ENCODE data around the gene ARHGEF16. TPM values are rescaled to one million over a fixed set of nuclear protein-coding genes. Genes with fewer than 3 reads are reported as not detected.

The ARHGEF16 gene
- polyA plus RNA-seq, 1 of the 3 experiments (the other 2 are of a cell fraction), result 0.18 TPM

DNA sequence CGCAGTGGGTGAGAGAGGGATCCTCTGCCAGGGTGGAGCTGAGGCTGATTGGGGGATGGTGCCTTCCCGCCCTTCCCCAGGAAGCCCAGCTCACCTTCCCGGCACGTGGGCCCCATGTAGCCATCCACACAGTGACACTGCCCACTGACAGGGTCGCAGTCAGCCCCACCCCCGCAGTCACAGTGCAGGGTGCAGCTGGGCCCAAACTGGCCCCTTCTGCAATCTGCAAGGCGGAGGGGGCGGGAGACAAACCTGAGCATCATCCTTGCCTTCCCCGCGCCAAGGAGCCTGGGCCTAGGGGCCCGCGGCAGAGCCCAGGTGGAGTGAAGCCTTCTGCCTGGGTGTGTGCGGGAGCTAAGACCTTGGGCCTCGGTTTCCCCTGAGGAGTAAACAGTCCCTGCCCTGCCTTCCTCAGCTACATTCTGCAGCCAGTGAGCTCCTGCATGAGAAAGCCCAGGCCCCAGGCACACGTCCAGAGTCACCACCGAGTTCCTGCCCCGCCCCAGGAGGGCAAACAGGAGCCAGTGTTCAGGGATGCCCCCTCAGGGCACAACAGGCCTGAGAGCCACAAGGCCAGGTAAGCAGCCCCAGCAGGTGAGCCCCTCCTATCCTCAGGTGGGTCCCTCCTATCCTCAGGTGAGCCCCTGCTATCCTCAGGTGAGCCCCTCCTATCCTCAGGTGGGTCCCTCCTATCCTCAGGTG is 38.2 kb downstream of the ARHGEF16 start:
- H3K9ac ChIP-seq, result no peak overlapping the region
- H4K20me1 ChIP-seq (ENCODE audit: insufficient read depth), result no peaks in the 10 kb centered on the region
- H3K4me3 ChIP-seq (ENCODE audit: low read depth in 2 of 2, low read length in 1 of 2), result no peak overlapping the region
- no peak for TF ChIP-seq JUND (IDR thresholded peaks at IDR 0.05)
- no peaks in the 10 kb centered on the region for H3K79me2 ChIP-seq (ENCODE audit: insufficient read depth)
- H3F3A ChIP-seq (replicated peaks; ENCODE audit: insufficient read depth), result no peaks in the 10 kb centered on the region
- POLR2A ChIA-PET, result no interaction called here
- H3K9me3 ChIP-seq, result no peaks in the 10 kb centered on the region
- H3K9me2 ChIP-seq, result no peaks in the 10 kb centered on the region
- no peaks in the 10 kb centered on the region for H3K36me3 ChIP-seq (replicated peaks in 1 of 2; ENCODE audit: control insufficient read depth in 1 of 2, insufficient read depth in 2 of 2, low read length in 1 of 2)
- no peak for DNase-seq
- H3K4me1 ChIP-seq (ENCODE audit: control insufficient read depth in 1 of 2, insufficient read depth in 2 of 2, low read depth in 1 of 2, low read length in 1 of 2), result peaks cover 4% of the 10 kb centered on the region in 2 experiments; a peak in 1 of 4 replicates
- CTCF ChIA-PET, result interaction anchor here (0.7 to 2.3 kb wide), 17 partner anchors 10 to 128 kb away, joined by 3 to 22 read pairs (median 5); no protein-coding TSS in a partner anchor
- H3K27me3 ChIP-seq (ENCODE audit: insufficient read depth), result no peaks in the 10 kb centered on the region
- no peak overlapping the region for H3K27ac ChIP-seq (ENCODE audit: low read depth in 2 of 2, low read length in 1 of 2)
- 100% methylated on average over 3 of the region's 17 CpGs for WGBS (ENCODE audit: low lambda C conversion rate)
- no peak overlapping the region for H2AFZ ChIP-seq (ENCODE audit: low read depth)
- no peak overlapping the region for H3K4me2 ChIP-seq

GRCh38 chr1:3494321-3495308 is 40.1 kb downstream of the ARHGEF16 start:
- Histone ChIP-seq H3K4me3 (ENCODE audit: low read depth in 2 of 2, low read length in 1 of 2) (no peak overlapping the region), H2AFZ (ENCODE audit: low read depth) (no peak overlapping the region), H3K9ac (no peak overlapping the region), H3K27ac (ENCODE audit: low read depth in 2 of 2, low read length in 1 of 2) (no peak overlapping the region), H3F3A (replicated peaks; ENCODE audit: insufficient read depth) (no peaks in the 10 kb centered on the region), H3K79me2 (ENCODE audit: insufficient read depth) (no peaks in the 10 kb centered on the region), H3K36me3 (replicated peaks in 1 of 2; ENCODE audit: control insufficient read depth in 1 of 2, insufficient read depth in 2 of 2, low read length in 1 of 2) (no peaks in the 10 kb centered on the region), H3K27me3 (ENCODE audit: insufficient read depth) (no peaks in the 10 kb centered on the region), H3K9me3 (no peaks in the 10 kb centered on the region), H3K9me2 (no peaks in the 10 kb centered on the region), H3K4me1 (ENCODE audit: control insufficient read depth in 1 of 2, insufficient read depth in 2 of 2, low read depth in 1 of 2, low read length in 1 of 2) (peaks cover 4% of the 10 kb centered on the region in 2 experiments; a peak in 1 of 4 replicates), H4K20me1 (ENCODE audit: insufficient read depth) (no peaks in the 10 kb centered on the region), H3K4me2 (no peak overlapping the region)
- DNase-seq, result no peak
- ChIA-PET POLR2A (no interaction called here), CTCF (interaction anchor here (1.1 to 4.9 kb wide), 4 partner anchors 23 to 125 kb away, joined by 3 to 28 read pairs (median 16); no protein-coding TSS in a partner anchor)
- 93% methylated on average over 3 of the region's 34 CpGs for WGBS (ENCODE audit: low lambda C conversion rate)
- no peak for TF ChIP-seq FOXJ3 (CRISPR knock-in tag; IDR thresholded peaks at IDR 0.05)
- TF ChIP-seq USF1 (IDR thresholded peaks at IDR 0.05; ENCODE audit: borderline replicate concordance, low read depth), result no peak
- TF ChIP-seq NFIC (IDR thresholded peaks at IDR 0.05; ENCODE audit: borderline replicate concordance), result no peak
- no peak for TF ChIP-seq RCOR1 (IDR thresholded peaks at IDR 0.05; ENCODE audit: low read length)
- TF ChIP-seq, protein P1, sequence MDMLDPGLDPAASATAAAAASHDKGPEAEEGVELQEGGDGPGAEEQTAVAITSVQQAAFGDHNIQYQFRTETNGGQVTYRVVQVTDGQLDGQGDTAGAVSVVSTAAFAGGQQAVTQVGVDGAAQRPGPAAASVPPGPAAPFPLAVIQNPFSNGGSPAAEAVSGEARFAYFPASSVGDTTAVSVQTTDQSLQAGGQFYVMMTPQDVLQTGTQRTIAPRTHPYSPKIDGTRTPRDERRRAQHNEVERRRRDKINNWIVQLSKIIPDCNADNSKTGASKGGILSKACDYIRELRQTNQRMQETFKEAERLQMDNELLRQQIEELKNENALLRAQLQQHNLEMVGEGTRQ (IDR thresholded peaks at IDR 0.05; ENCODE audit: borderline replicate concordance, low read depth, low read length), result no peak

Data from SK-N-SH (cell line).